Ishikawa (cell line): ENCODE results near the gene ERICH3.

Experiments used
- CEBPB ChIP-seq: IDR thresholded peaks from 2 replicates; pipeline ENCODE4 v1.6.1; 2012
- CREB1 ChIP-seq: IDR thresholded peaks from 2 replicates; pipeline ENCODE4 v1.6.1; 2012; ENCODE audit warnings: low read depth
- EGR1 ChIP-seq: IDR thresholded peaks from 2 replicates; pipeline ENCODE4 v1.6.1; 2012
- EP300 ChIP-seq: IDR thresholded peaks from 2 replicates; pipeline ENCODE4 v1.6.1; 2012; ENCODE audit warnings: borderline replicate concordance
- FOXM1 ChIP-seq: IDR thresholded peaks from 2 replicates; pipeline ENCODE4 v1.6.1; 2012; ENCODE audit warnings: low read depth, borderline replicate concordance
- MAX ChIP-seq: IDR thresholded peaks from 2 replicates; pipeline ENCODE4 v1.6.1; 2012
- NFIC ChIP-seq: IDR thresholded peaks from 2 replicates; pipeline ENCODE4 v1.6.1; 2012
- RAD21 ChIP-seq: IDR thresholded peaks from 2 replicates; pipeline ENCODE4 v1.6.1; 2012; ENCODE audit warnings: low read depth
- REST ChIP-seq: IDR thresholded peaks from 2 replicates; pipeline ENCODE4 v1.6.1; 2012; ENCODE audit warnings: low read depth, mild to moderate bottlenecking
- TAF1 ChIP-seq: IDR thresholded peaks from 2 replicates; pipeline ENCODE4 v1.6.1; 2012; ENCODE audit warnings: low read depth, mild to moderate bottlenecking
- TCF12 ChIP-seq: IDR thresholded peaks from 2 replicates; pipeline ENCODE4 v1.6.1; 2012; ENCODE audit warnings: low read depth
- TEAD4 ChIP-seq: IDR thresholded peaks from 2 replicates; pipeline ENCODE4 v1.6.1; 2012
- USF1 ChIP-seq: IDR thresholded peaks from 2 replicates; pipeline ENCODE4 v1.6.1; 2012
- YY1 ChIP-seq: IDR thresholded peaks from 2 replicates; pipeline ENCODE4 v1.6.1; 2012; ENCODE audit warnings: low read depth
- ZBTB7A ChIP-seq: IDR thresholded peaks from 2 replicates; pipeline ENCODE4 v1.6.1; 2012; ENCODE audit warnings: low read depth

ERICH3 gene

GRCh38 chr1:74641161-74641560 lies 32.4 kb downstream of the ERICH3 start:
- TF ChIP-seq TEAD4 = no peak
- no peak for TF ChIP-seq USF1
- TF ChIP-seq NFIC = no peak
- TF ChIP-seq TCF12 = no peak
- no peak for TF ChIP-seq CEBPB
- TF ChIP-seq EGR1 = no peak
- TF ChIP-seq YY1 = no peak
- no peak for TF ChIP-seq EP300
- no peak for TF ChIP-seq ZBTB7A
- no peak for TF ChIP-seq CREB1
- no peak for TF ChIP-seq TAF1
- no peak for TF ChIP-seq REST
- no peak for TF ChIP-seq RAD21
- no peak for TF ChIP-seq MAX
- no peak for TF ChIP-seq FOXM1

GRCh38 chr1:74637296-74637695 lies 36.3 kb downstream of the ERICH3 start:
- TF ChIP-seq REST (no peak), FOXM1 (no peak), EP300 (no peak), TEAD4 (no peak), TCF12 (no peak), TAF1 (no peak), CEBPB (no peak), RAD21 (no peak), ZBTB7A (no peak), USF1 (no peak), MAX (no peak)

GRCh38 chr1:74629283-74629682 lies 44.3 kb downstream of the ERICH3 start:
- TF ChIP-seq TCF12 (no peak), TAF1 (no peak), REST (no peak), CEBPB (no peak), EGR1 (no peak), TEAD4 (no peak), CREB1 (no peak), ZBTB7A (no peak), FOXM1 (no peak), YY1 (no peak), RAD21 (no peak)

DNA sequence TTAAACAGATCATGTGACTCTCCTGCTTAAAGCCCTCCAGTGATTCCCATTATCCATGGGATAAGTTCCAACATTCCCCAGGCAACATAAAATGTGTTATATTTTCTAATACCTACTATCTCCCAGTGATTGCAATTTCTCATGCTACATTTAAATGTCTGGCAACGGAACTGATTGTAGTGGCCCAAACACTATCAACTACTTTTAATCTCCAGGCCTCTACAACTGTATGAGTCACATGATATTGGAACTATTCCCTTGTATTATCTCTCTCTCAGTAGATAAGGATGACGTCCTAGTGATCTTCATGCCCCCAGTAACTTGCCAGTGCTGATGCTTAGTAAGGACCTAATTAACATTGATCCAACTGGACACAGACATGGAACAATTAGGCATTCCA lies 49.9 kb downstream of the ERICH3 start:
- TF ChIP-seq TEAD4 (no peak), CEBPB (no peak), EGR1 (no peak), YY1 (no peak)

- TF ChIP-seq USF1 (no peak), FOXM1 (no peak), MAX (no peak), NFIC (no peak), EGR1 (no peak), EP300 (no peak), ZBTB7A (no peak), RAD21 (no peak), YY1 (no peak), CEBPB (no peak), TCF12 (no peak), TAF1 (no peak), REST (no peak), CREB1 (no peak), TEAD4 (no peak)
These were observed 53.4 kb downstream of the ERICH3 start for GRCh38 chr1:74620242-74620641.
